Right atrium auricular region (tissue), 2 donors: Measurements from ENCODE around the gene WDR17. TPM values are rescaled to one million over a fixed set of nuclear protein-coding genes. Genes with fewer than 3 reads are reported as not detected.

Experiments used
- DNase-seq: peaks from one replicate; pipeline ENCODE4 v3.0.0-alpha.2; 2019; ENCODE audit warnings: low spot score
- H3K27ac ChIP-seq, 2 donors: fragments of 200-600 bp; sonication (generic); 1 replicate in 1 of 2; 2 replicates in 1 of 2; pipeline ENCODE4 v1.5.1; 2016 to 2019
- H3K27me3 ChIP-seq, 2 donors: fragments of 200-600 bp; sonication (generic); one replicate each; pipeline versions ENCODE4 v1.5.1 to v1.6.0; 2017 to 2019
- H3K36me3 ChIP-seq: fragments of 200-600 bp; sonication (generic); one replicate; pipeline ENCODE4 v1.5.1; 2016
- H3K4me1 ChIP-seq, 2 donors: fragments of 200-600 bp; sonication (generic); one replicate each; pipeline versions ENCODE4 v1.5.1 to v1.6.0; 2017 to 2019
- H3K4me3 ChIP-seq, 2 donors: fragments of 200-600 bp; sonication (generic); 1 replicate in 1 of 2; 2 replicates in 1 of 2; pipeline ENCODE4 v1.5.1; 2017 to 2019; ENCODE audit warnings: mild to moderate bottlenecking in 1 of 2, moderate library complexity in 1 of 2
- H3K9me3 ChIP-seq, 2 donors: fragments of 200-600 bp; sonication (generic); one replicate each; pipeline ENCODE4 v1.5.1; 2019
- total RNA-seq, 2 donors: library from RNA; depleted of rRNA; stranded (reverse); fragments of >200 nt; gene quantifications; one replicate each; pipeline ENCODE4 v1.1.0, GENCODE V29; 2016
- TF ChIP-seq, protein P1 (sequence below), 2 donors: fragments of 200-600 bp; sonication (generic); IDR thresholded peaks; one replicate each; pipeline ENCODE4 v1.5.1; 2019; ENCODE audit warnings: antibody characterized with exemption in 2 of 2

The WDR17 gene
- total RNA-seq, 2 donors from 2014 or later = 0.63 to 1.2 TPM

DNA sequence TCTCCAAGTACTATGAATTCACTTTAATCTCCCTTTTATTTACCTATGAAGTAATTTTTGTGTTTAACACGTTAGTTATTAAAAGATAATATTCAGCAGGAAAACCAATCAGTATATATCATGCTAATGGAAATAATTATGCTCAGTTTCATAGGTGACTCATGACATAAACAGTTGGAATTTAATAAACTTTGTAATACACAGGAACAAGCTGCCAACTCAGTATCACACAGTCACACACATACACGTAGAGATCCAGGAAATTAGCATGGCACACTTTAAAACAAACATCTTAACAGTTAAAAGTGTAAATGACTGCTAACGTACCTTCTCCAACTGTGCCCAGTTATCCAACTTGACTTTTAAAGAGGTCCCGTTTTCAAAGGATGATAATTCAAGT, 127.5 kb downstream of the WDR17 start:
- Histone ChIP-seq H3K9me3 (no peaks in the 10 kb centered on the region), H3K4me1 (peaks cover 0 to 4% of the 10 kb centered on the region in 2 donors), H3K4me3 (no peak overlapping the region), H3K27ac (no peak overlapping the region), H3K27me3 (no peaks in the 10 kb centered on the region), H3K36me3 (no peaks in the 10 kb centered on the region)
- TF ChIP-seq, protein P1, sequence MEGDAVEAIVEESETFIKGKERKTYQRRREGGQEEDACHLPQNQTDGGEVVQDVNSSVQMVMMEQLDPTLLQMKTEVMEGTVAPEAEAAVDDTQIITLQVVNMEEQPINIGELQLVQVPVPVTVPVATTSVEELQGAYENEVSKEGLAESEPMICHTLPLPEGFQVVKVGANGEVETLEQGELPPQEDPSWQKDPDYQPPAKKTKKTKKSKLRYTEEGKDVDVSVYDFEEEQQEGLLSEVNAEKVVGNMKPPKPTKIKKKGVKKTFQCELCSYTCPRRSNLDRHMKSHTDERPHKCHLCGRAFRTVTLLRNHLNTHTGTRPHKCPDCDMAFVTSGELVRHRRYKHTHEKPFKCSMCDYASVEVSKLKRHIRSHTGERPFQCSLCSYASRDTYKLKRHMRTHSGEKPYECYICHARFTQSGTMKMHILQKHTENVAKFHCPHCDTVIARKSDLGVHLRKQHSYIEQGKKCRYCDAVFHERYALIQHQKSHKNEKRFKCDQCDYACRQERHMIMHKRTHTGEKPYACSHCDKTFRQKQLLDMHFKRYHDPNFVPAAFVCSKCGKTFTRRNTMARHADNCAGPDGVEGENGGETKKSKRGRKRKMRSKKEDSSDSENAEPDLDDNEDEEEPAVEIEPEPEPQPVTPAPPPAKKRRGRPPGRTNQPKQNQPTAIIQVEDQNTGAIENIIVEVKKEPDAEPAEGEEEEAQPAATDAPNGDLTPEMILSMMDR (IDR thresholded peaks at IDR 0.05) = no peak
- DNase-seq = no peak

DNA sequence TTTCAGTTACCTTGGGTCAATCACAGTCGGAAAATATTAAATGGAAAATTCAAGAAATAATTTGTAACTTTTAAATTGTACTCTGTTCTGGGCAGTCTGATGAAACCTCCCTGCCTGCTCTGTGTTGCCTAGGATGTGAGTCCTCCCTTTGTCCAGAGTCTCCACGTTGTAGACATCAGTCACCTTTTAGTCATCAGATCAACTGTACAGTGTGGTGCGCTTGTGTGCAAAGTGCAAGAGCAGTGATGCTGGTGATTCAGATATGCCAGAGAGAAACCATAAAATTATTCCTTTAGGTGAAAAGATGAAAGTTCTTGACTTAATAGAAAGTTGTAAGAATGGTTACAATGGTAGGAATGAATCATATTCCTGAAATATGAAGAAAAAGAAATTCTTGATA, 128.3 kb downstream of the WDR17 start:
- TF ChIP-seq, protein P1 (IDR thresholded peaks at IDR 0.05) = no peak
- no peaks in the 10 kb centered on the region for H3K27me3 ChIP-seq
- H3K9me3 ChIP-seq = no peaks in the 10 kb centered on the region
- H3K4me1 ChIP-seq = peaks cover 0 to 4% of the 10 kb centered on the region in 2 donors
- H3K27ac ChIP-seq = no peak overlapping the region
- H3K4me3 ChIP-seq = no peak overlapping the region
- DNase-seq = no peak
- no peaks in the 10 kb centered on the region for H3K36me3 ChIP-seq

DNA sequence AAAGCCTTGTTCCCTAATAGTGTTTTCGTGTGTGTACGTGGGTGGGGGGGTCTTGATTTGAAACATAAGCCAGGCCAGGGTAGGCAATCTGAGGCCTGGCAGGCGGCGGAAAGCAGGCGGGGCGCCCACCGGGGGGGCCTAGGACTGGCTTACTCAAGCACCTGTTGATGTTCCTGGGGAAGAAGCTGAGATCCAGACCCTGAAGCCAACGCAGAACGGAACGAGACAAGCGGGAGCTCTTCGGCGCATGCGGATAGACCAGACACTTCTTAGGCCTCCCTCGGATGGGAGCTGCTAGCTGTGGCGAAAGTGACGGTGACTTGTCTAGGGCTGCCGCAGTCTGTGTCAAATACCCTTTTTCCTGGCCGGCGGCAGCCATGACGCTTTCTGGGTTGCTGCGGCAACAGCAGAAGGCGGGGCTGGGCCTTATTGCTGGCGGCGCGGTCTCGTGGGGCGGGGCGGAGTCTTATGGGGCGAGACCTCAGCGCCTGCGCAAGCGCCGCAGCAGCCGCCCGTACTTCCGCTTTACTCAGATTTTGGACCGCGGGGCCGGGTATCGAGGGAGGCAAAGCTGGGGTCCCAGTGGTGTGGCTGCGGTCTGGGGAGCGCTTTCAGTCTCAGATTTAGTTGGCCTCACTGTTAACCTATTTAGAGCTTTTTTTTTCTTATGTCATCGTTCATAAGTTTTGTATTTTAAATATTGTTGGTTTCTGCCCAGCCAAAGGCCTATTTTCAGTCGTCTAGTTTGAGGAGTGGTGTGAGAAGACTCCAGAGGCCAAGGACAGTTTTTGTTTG, 129.7 kb downstream of the WDR17 start, which contains the start of gene SPATA4:
Gene SPATA4 (minus strand): TSS at position 402 of the 795 bp plus-strand sequence. CDS start 23 bp downstream, at position 379.
- Histone ChIP-seq H3K4me1 (peaks cover 0 to 4% of the 10 kb centered on the region in 2 donors), H3K36me3 (no peaks in the 10 kb centered on the region), H3K4me3 (peak within 1 kb of the TSS; percentile 49 to 69), H3K9me3 (no peaks in the 10 kb centered on the region), H3K27me3 (no peaks in the 10 kb centered on the region), H3K27ac (peak within 1 kb of the TSS; percentile 77 to 80)
- TF ChIP-seq, protein P1 (IDR thresholded peaks at IDR 0.05) = no peak
- peak; percentile 92 for DNase-seq

DNA sequence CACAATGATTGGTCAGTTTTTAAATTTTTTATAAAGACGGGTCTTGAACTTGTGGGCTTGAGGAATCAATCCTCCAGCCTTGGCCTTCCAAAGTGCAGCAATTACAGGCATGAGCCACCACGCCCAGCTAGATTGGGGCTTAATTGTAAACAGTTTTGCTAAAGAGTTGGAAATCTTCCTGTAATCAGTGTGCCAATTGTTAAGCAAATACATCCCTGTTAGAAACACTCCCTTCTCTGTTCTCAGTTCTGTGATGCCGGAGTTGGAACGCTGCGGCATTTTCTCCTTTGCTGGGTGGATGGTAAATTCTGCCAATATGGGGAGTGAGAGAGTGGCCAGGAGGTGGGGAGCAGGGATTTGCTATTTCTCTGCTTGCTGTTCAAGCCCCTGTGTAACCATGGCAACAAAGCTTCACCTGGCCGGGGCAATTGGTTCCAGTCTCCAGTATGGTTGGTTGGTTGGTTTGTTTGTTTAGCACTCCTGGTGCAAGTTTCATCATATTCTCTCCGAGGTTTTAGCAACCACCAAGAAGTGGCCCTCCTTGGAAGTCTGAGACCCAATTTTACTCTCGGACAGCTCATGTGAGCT, 132.8 kb downstream of the WDR17 start:
- DNase-seq = no peak
- no peak overlapping the region for H3K4me3 ChIP-seq
- H3K9me3 ChIP-seq = no peaks in the 10 kb centered on the region
- no peaks in the 10 kb centered on the region for H3K36me3 ChIP-seq
- no peak overlapping the region for H3K27ac ChIP-seq
- TF ChIP-seq, protein P1 (IDR thresholded peaks at IDR 0.05) = no peak
- peaks cover 0 to 4% of the 10 kb centered on the region in 2 donors for H3K4me1 ChIP-seq
- no peaks in the 10 kb centered on the region for H3K27me3 ChIP-seq

DNA sequence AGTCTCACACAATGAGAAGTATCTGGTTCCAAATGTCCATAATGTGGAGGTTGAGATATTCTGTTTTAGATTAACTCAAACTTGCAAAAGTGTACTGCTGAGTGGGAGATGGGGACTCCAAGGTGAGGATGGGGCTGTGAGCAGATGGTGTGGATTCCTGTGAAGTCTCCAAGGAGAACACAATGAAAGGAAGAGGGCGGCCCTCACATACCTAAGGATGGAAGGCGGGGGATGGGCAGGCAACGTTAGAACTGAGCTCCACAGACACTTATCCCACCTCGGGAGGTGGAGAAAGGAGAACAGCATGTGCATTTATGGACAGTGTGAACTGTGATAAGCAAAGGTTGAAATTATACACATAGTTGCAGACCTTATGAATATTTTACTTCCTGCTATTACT, 139.7 kb downstream of the WDR17 start:
- no peak for DNase-seq
- Histone ChIP-seq H3K9me3 (no peaks in the 10 kb centered on the region), H3K36me3 (no peaks in the 10 kb centered on the region), H3K27ac (no peak overlapping the region), H3K4me3 (no peak overlapping the region), H3K4me1 (no peaks in the 10 kb centered on the region), H3K27me3 (no peaks in the 10 kb centered on the region)
- TF ChIP-seq, protein P1 (IDR thresholded peaks at IDR 0.05) = no peak
